AG04450 (cell line): ENCODE results near the gene SERPINF2. TPM values are rescaled to one million over a fixed set of nuclear protein-coding genes. Genes with fewer than 3 reads are reported as not detected.

Experiments used
- CTCF ChIA-PET: fragments of 300-600, 350-600 bp; formaldehyde crosslinking; extraction: SDS; loops from one replicate; lab custom pipeline; 2022; ENCODE audit warnings: antibody characterized with exemption, inconsistent platforms; lab: Charles Lee
- POLR2A ChIA-PET: fragments of 350-600 bp; formaldehyde crosslinking; extraction: SDS; loops from one replicate; lab custom pipeline; 2021; ENCODE audit warnings: antibody characterized with exemption, inconsistent platforms; lab: Yijun Ruan, JAX
- DNase-seq: peaks from one replicate; pipeline ENCODE4 v3.0.0-alpha.2; 2011; ENCODE audit warnings: low read depth, low spot score
- H3K27ac ChIP-seq: one replicate; pipeline ENCODE4 v1.5.1; 2012; ENCODE audit warnings: low read depth, low read length, control low read depth
- H3K27me3 ChIP-seq: one replicate; pipeline ENCODE4 v1.6.0; 2012; ENCODE audit warnings: low read length; ENCODE audit not compliant: control insufficient read depth, insufficient read depth
- H3K4me3 ChIP-seq: 2 replicates; pipeline ENCODE4 v1.5.1; 2011; ENCODE audit warnings: mild to moderate bottlenecking, low read depth, low read length, control low read depth
- H3K9me3 ChIP-seq: 2 replicates; pipeline ENCODE4 v1.5.1; 2012; ENCODE audit warnings: low read length; ENCODE audit not compliant: control insufficient read depth, insufficient read depth
- CTCF ChIP-seq: IDR thresholded peaks from 2 replicates; pipeline ENCODE4 v1.5.1; 2011; ENCODE audit warnings: low read depth, low read length, control low read depth, inconsistent platforms
- polyA plus RNA-seq: library from polyadenylated mRNA; depleted of rRNA; stranded (reverse); fragments of >200 nt; gene quantifications from 2 replicates; pipeline ENCODE4 v1.2.3, GENCODE V29; 2011

The SERPINF2 gene
- polyA plus RNA-seq, 1 experiment: not detected

- ChIA-PET POLR2A (interaction anchor here (0.5 to 5.5 kb wide), 4 partner anchors 43 to 197 kb away, joined by 4 to 48 read pairs (median 8); partner anchors contain the start of genes INPP5K and RILP), CTCF (interaction anchor here (1.0 to 2.2 kb wide), 3 partner anchors 65 to 139 kb away, joined by 3 to 8 read pairs (median 4); no protein-coding TSS in a partner anchor)
- H3K27ac ChIP-seq: peak overlapping the region; percentile 90
- no peaks in the 10 kb centered on the region; the same call in 1 of the 2 replicates for H3K9me3 ChIP-seq
- H3K27me3 ChIP-seq: no peaks in the 10 kb centered on the region
- no peak for DNase-seq
- H3K4me3 ChIP-seq: peak overlapping the region; percentile 92
- TF ChIP-seq CTCF: no peak
Observed at GRCh38 chr17:1713160-1713877, 29.4 kb upstream of the SERPINF2 start.

GRCh38 chr17:1713878-1714426 lies 28.7 kb upstream of the SERPINF2 start:
- TF ChIP-seq CTCF: peak; percentile 52
- H3K27me3 ChIP-seq: no peaks in the 10 kb centered on the region
- ChIA-PET CTCF (interaction anchor here (1.0 to 2.2 kb wide), 2 partner anchors 65 to 70 kb away, joined by 3 to 8 read pairs; no protein-coding TSS in a partner anchor), POLR2A (interaction anchor here (0.6 to 5.5 kb wide), 10 partner anchors 17 to 691 kb away, joined by 3 to 52 read pairs (median 6); partner anchors contain the start of gene RILP)
- peak overlapping the region; percentile 92 for H3K4me3 ChIP-seq
- H3K9me3 ChIP-seq: no peaks in the 10 kb centered on the region; the same call in 1 of the 2 replicates
- no peak for DNase-seq
- H3K27ac ChIP-seq: peak overlapping the region; percentile 90

- no peak for TF ChIP-seq CTCF
- ChIA-PET CTCF (interaction anchor here (1.5 to 2.2 kb wide), 2 partner anchors 46 to 69 kb away, joined by 6 to 8 read pairs; no protein-coding TSS in a partner anchor), POLR2A (interaction anchor here (0.6 to 5.5 kb wide), 15 partner anchors 18 to 691 kb away, joined by 3 to 52 read pairs (median 7); partner anchors contain the start of genes PRPF8, RILP and SERPINF1)
- Histone ChIP-seq H3K9me3 (no peaks in the 10 kb centered on the region; the same call in 1 of the 2 replicates), H3K27ac (peak overlapping the region; percentile 97), H3K27me3 (no peaks in the 10 kb centered on the region), H3K4me3 (peak overlapping the region; percentile 92)
- DNase-seq: peak; percentile 96
Observed at GRCh38 chr17:1714427-1714979, 28.2 kb upstream of the SERPINF2 start.

GRCh38 chr17:1714980-1715802 lies 27.5 kb upstream of the SERPINF2 start:
- H3K27me3 ChIP-seq: no peaks in the 10 kb centered on the region
- H3K4me3 ChIP-seq: peak overlapping the region; percentile 92
- DNase-seq: peak; percentile 73
- H3K9me3 ChIP-seq: no peaks in the 10 kb centered on the region; the same call in 1 of the 2 replicates
- ChIA-PET POLR2A (interaction anchor here (0.6 to 5.5 kb wide), 25 partner anchors 10 to 621 kb away, joined by 3 to 52 read pairs (median 10); partner anchors contain the start of genes PRPF8, RILP, SERPINF1 and SERPINF2), CTCF (interaction anchor here (1.5 to 7.1 kb wide), 2 partner anchors 46 to 68 kb away, joined by 6 to 89 read pairs; no protein-coding TSS in a partner anchor)
- TF ChIP-seq CTCF: no peak
- H3K27ac ChIP-seq: peak overlapping the region; percentile 97
